ENCODE data around the gene TMEM135.

Gene TMEM135

DNA sequence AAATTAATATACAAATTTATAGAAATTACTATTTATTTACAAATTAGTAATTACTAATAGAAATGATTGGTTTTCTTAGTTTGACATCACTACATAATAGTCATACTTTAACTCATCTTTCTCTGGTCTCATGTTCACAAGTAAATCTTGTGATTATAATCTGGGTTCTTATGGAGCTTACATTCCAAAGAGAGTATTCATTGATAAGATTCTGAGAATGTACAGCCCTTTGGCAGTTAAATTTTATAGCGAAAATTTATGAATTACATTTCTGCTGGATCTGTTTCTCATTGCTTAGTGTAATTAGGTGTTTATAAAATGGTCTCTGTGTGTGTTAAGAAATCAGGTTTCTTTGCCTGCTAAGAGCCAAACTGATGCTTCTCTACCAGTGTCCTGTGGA is 175.2 kb downstream of the TMEM135 start:
- no peak overlapping the region for H3K27ac ChIP-seq
- no peaks in the 10 kb centered on the region for H3K36me3 ChIP-seq (ENCODE audit: insufficient read depth)
- TF ChIP-seq, protein P1, sequence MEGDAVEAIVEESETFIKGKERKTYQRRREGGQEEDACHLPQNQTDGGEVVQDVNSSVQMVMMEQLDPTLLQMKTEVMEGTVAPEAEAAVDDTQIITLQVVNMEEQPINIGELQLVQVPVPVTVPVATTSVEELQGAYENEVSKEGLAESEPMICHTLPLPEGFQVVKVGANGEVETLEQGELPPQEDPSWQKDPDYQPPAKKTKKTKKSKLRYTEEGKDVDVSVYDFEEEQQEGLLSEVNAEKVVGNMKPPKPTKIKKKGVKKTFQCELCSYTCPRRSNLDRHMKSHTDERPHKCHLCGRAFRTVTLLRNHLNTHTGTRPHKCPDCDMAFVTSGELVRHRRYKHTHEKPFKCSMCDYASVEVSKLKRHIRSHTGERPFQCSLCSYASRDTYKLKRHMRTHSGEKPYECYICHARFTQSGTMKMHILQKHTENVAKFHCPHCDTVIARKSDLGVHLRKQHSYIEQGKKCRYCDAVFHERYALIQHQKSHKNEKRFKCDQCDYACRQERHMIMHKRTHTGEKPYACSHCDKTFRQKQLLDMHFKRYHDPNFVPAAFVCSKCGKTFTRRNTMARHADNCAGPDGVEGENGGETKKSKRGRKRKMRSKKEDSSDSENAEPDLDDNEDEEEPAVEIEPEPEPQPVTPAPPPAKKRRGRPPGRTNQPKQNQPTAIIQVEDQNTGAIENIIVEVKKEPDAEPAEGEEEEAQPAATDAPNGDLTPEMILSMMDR (conservative IDR thresholded peaks at IDR 0.05; ENCODE audit: low read depth, low read length): no peak
- no peak overlapping the region for H3K4me2 ChIP-seq
- no peaks in the 10 kb centered on the region for H3K4me1 ChIP-seq (ENCODE audit: low read depth, poor library complexity, severe bottlenecking)
- no peaks in the 10 kb centered on the region for H4K20me1 ChIP-seq (ENCODE audit: insufficient read depth)
- no peaks in the 10 kb centered on the region for H3K79me2 ChIP-seq (ENCODE audit: insufficient read depth, low read depth)
- H3K4me3 ChIP-seq (IDR thresholded peaks at IDR 0.05; ENCODE audit: insufficient read depth, low read depth, low read length): no peak overlapping the region
- no peak overlapping the region for H3K9ac ChIP-seq
- H2AFZ ChIP-seq (ENCODE audit: low read depth): no peak overlapping the region
- H3K27me3 ChIP-seq (ENCODE audit: insufficient read depth, low read depth): no peaks in the 10 kb centered on the region

DNA sequence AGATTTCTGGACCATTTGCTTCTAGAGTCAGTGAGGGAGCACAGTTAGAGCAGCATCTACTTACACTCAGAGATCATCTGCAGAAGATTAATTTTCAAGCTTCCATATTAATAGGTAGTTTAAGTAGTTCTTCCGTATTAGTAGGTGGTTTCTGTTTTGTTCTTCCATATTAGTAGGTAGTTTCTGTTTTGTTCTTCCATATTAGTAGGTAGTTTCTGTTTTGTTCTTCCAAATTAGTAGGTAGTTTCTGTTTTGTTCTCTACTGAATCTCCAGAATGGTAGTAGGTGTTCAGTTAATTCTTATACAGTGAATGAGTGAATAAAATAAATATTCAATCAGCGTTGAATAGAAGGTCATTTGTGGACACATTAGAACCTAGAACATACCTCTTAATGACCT is 175.7 kb downstream of the TMEM135 start:
- TF ChIP-seq, protein P1 (conservative IDR thresholded peaks at IDR 0.05; ENCODE audit: low read depth, low read length): no peak
- H3K4me3 ChIP-seq (IDR thresholded peaks at IDR 0.05; ENCODE audit: insufficient read depth, low read depth, low read length): no peak overlapping the region
- no peak overlapping the region for H3K9ac ChIP-seq
- H3K4me2 ChIP-seq: no peak overlapping the region
- H4K20me1 ChIP-seq (ENCODE audit: insufficient read depth): no peaks in the 10 kb centered on the region
- H2AFZ ChIP-seq (ENCODE audit: low read depth): no peak overlapping the region
- no peak overlapping the region for H3K27ac ChIP-seq
- no peaks in the 10 kb centered on the region for H3K36me3 ChIP-seq (ENCODE audit: insufficient read depth)
- H3K4me1 ChIP-seq (ENCODE audit: low read depth, poor library complexity, severe bottlenecking): no peaks in the 10 kb centered on the region
- no peaks in the 10 kb centered on the region for H3K79me2 ChIP-seq (ENCODE audit: insufficient read depth, low read depth)
- H3K27me3 ChIP-seq (ENCODE audit: insufficient read depth, low read depth): no peaks in the 10 kb centered on the region

DNA sequence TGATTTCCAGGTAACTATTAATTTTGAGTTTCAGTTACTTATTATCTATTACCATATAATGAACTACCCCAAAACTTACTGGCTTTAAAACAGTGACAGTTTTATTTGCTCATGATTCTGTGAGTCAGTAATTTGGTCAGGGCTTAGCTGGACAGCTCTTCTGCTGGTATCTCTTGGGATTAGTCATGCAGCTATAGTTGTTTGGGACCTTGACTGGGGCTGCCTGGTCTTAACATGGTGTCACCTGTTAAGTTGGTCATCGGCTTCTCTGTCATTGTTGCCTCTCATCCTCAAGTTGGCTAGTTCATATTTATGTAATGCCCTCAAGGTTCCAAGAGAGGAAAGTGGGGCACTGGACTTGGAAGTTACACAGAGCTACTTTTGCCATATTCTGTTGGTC is 177.5 kb downstream of the TMEM135 start:
- Histone ChIP-seq H3K4me2 (no peak overlapping the region), H4K20me1 (ENCODE audit: insufficient read depth) (no peaks in the 10 kb centered on the region), H3K79me2 (ENCODE audit: insufficient read depth, low read depth) (no peaks in the 10 kb centered on the region), H3K27me3 (ENCODE audit: insufficient read depth, low read depth) (no peaks in the 10 kb centered on the region), H3K36me3 (ENCODE audit: insufficient read depth) (no peaks in the 10 kb centered on the region), H3K4me1 (ENCODE audit: low read depth, poor library complexity, severe bottlenecking) (no peaks in the 10 kb centered on the region), H3K4me3 (IDR thresholded peaks at IDR 0.05; ENCODE audit: insufficient read depth, low read depth, low read length) (no peak overlapping the region), H2AFZ (ENCODE audit: low read depth) (no peak overlapping the region), H3K27ac (no peak overlapping the region), H3K9ac (no peak overlapping the region)
- TF ChIP-seq, protein P1 (conservative IDR thresholded peaks at IDR 0.05; ENCODE audit: low read depth, low read length): no peak

DNA sequence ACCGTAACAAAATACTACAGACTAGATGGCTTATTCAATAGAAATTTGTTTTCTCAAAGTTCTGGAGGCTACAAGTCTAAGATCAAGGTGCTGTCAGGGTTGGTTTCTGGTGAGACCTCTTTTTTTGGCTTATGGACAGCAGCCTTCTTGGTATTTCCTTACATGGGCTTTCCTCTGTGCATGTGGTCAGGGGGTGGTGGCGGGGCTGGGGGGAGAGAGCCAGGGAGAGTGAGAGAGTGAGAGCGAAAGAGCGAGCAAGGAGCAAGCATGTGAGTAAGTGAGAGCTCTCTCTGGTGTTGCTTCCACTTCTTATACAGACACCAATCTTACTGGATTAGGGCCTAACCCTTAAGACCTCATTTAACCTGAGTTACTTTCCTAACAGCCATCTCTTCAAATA is 181.5 kb downstream of the TMEM135 start:
- Histone ChIP-seq H2AFZ (ENCODE audit: low read depth) (no peak overlapping the region), H3K27ac (no peak overlapping the region), H3K4me2 (no peak overlapping the region), H3K9ac (no peak overlapping the region), H4K20me1 (ENCODE audit: insufficient read depth) (no peaks in the 10 kb centered on the region), H3K79me2 (ENCODE audit: insufficient read depth, low read depth) (no peaks in the 10 kb centered on the region), H3K4me1 (ENCODE audit: low read depth, poor library complexity, severe bottlenecking) (no peaks in the 10 kb centered on the region), H3K27me3 (ENCODE audit: insufficient read depth, low read depth) (no peaks in the 10 kb centered on the region), H3K4me3 (IDR thresholded peaks at IDR 0.05; ENCODE audit: insufficient read depth, low read depth, low read length) (no peak overlapping the region), H3K36me3 (ENCODE audit: insufficient read depth) (no peaks in the 10 kb centered on the region)
- TF ChIP-seq, protein P1 (conservative IDR thresholded peaks at IDR 0.05; ENCODE audit: low read depth, low read length): no peak

Data from KMS-11 (cell line).